Activated gamma-delta T cell (primary cell): Measurements from ENCODE around the gene PRR14.

ENCODE experiments used
- DNase-seq: peaks from one replicate; lab custom pipeline; 2025; lab: John Stamatoyannopoulos, UW

The PRR14 gene

GRCh38 chr16:30659507-30660423, 9.0 kb downstream of the PRR14 start:
- DNase-seq = no peak

- DNase-seq = no peak
Observed at GRCh38 chr16:30660424-30661261, 9.9 kb downstream of the PRR14 start.

- DNase-seq = no peak
Observed at GRCh38 chr16:30662449-30662848, 11.7 kb downstream of the PRR14 start.

GRCh38 chr16:30663038-30663437, 12.3 kb downstream of the PRR14 start:
- DNase-seq = no peak

GRCh38 chr16:30663820-30664219, 13.1 kb downstream of the PRR14 start:
- no peak for DNase-seq

GRCh38 chr16:30664616-30665109, 13.9 kb downstream of the PRR14 start:
- DNase-seq = no peak

- no peak for DNase-seq
Observed at GRCh38 chr16:30665155-30665829, 14.5 kb downstream of the PRR14 start.

- no peak for DNase-seq
Observed at GRCh38 chr16:30665830-30666190, 15.1 kb downstream of the PRR14 start.

- DNase-seq = no peak
Observed at GRCh38 chr16:30666681-30667080, 15.9 kb downstream of the PRR14 start.

GRCh38 chr16:30667361-30667905, 16.7 kb downstream of the PRR14 start:
- DNase-seq = no peak

GRCh38 chr16:30668393-30668792, 17.6 kb downstream of the PRR14 start:
- no peak for DNase-seq

- no peak for DNase-seq
Observed at GRCh38 chr16:30669026-30669902, 18.5 kb downstream of the PRR14 start.

- no peak for DNase-seq
Observed at GRCh38 chr16:30669903-30670824, 19.4 kb downstream of the PRR14 start.

- DNase-seq = no peak
Observed at GRCh38 chr16:30675143-30675542, 24.4 kb downstream of the PRR14 start.

- no peak for DNase-seq
Observed at GRCh38 chr16:30677931-30678585, 27.3 kb downstream of the PRR14 start.

- no peak for DNase-seq
Observed at GRCh38 chr16:30678586-30678970, 27.8 kb downstream of the PRR14 start.

- DNase-seq = no peak
Observed at GRCh38 chr16:30680326-30680725, 29.6 kb downstream of the PRR14 start.

GRCh38 chr16:30688701-30689100, 37.9 kb downstream of the PRR14 start:
- no peak for DNase-seq

GRCh38 chr16:30691907-30692306, 41.1 kb downstream of the PRR14 start:
- no peak for DNase-seq
